HG03520 (cell line): ENCODE results near the gene POLR2E.

Experiments used
- ATAC-seq: cut with Tn5 transposase; IDR thresholded peaks from one replicate; pipeline ENCODE4 v1.9.1; 2021; ENCODE audit warnings: mild to moderate bottlenecking, moderate library complexity; ENCODE audit not compliant: unreplicated experiment

Gene POLR2E

DNA sequence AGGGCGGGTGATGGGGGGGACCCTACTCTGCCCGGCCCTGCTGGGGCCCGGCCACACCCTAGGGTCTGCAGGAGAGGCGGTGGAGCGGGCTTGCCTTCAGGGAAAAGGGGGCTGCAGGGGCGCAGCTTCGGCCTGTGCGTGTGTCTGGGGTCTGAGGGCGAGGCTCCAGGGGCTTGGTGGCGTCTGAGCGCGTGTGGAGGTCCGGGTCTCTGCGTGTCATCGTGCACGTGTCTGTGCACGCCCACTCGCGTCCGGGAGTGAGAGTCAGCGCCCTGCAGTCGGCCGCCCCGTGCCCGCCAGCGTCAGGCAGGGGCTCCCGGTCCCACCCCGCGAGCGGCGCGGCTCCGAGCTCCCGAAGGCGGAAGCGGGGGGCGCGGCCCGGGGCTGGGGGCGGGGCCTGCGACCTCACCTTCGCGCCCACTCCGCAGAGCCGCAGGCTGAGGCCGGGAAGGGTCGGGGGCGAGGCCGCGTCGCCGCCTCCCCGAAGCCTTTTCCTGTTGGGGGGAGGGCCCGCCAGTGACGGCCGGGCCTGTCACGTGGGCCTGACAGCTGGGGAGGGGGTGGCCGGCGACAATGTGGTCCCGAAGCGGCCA lies 28.3 kb downstream of the POLR2E start, which contains the start of gene ARHGAP45:
TSS of gene ARHGAP45 (plus strand) at position 420 of the 593 bp plus-strand sequence. CDS start 239 bp downstream, outside the sequence.
- ATAC-seq, result no peak

DNA sequence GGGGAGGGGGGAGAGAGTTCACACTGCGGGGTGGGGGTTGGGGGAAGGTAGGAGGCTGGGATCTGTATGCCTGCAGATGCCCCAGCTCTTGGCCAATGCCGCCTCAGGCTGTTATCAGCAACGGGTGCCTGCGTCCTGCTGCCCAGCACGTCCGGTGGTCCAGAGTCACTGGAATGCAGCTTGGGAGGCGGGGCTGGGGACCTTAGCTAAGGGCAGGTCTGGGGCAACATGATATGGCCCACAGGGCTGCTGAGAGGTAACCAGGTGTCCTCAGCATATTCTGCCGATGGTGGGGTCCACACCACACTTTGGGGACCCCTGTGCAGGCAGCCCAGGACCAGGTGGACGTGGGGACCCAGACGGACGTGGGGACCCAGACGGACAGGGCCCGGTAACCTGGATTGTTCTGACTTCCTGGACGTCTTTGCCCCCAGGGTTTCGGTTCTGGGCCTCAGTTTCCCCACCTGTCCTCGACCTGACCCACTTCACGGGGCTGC lies 28.9 kb downstream of the POLR2E start:
- no peak for ATAC-seq

DNA sequence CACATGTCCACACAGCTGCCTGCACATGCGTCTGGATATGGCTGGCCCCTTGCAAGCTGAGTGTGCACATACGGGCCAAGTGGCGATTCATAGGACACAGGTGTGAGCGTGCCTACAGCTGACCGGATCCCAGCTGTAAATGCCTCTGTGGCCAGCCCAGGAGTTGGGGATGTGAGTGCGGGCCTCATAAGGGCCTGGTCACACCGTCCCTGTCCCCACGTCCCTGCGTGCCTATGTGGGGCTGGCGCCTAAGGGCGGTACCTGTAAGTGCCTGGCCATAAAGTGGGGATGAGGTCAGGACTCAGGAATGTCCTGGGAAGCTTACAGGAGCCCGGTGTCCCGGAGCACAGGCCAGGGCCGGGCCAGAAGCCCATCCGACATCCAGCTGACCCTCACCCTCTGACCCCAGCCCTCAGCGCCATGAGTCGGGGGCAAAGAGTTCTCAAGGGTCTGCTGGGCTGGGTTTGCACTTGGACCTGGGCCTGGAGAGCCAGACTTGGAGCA lies 29.5 kb downstream of the POLR2E start:
- ATAC-seq, result no peak

DNA sequence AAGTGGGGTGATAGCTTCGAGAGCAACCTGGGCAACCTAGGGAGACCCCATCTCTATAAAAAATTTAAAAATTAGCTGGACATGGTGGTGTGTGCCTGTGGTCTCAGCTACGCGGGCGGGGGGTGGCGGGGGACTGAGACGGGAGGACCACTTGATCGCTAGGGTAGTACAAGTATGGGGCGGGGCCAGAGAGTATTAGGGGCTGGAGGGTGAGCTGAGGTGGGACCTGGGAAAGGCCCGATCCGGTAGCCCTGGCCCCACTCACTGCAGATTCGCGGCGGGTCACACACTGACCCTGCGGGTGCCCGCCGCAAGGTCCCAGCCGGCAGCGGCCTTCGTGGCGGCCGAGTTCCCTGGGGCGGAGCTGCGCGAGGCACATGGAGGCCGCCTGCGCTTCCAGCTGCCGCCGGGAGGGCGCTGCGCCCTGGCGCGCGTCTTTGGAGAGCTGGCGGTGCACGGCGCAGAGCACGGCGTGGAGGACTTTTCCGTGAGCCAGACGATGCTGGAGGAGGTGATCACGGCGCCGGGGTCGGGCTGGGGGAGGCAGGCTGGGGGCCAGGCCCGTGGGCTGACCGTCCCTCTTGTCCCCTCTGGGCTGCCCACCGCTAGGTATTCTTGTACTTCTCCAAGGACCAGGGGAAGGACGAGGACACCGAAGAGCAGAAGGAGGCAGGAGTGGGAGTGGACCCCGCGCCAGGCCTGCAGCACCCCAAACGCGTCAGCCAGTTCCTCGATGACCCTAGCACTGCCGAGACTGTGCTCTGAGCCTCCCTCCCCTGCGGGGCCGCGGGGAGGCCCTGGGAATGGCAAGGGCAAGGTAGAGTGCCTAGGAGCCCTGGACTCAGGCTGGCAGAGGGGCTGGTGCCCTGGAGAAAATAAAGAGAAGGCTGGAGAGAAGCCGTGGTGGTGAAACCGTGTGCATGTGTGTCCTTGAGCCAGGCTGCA lies 30.2 kb downstream of the POLR2E start:
- ATAC-seq, result no peak

DNA sequence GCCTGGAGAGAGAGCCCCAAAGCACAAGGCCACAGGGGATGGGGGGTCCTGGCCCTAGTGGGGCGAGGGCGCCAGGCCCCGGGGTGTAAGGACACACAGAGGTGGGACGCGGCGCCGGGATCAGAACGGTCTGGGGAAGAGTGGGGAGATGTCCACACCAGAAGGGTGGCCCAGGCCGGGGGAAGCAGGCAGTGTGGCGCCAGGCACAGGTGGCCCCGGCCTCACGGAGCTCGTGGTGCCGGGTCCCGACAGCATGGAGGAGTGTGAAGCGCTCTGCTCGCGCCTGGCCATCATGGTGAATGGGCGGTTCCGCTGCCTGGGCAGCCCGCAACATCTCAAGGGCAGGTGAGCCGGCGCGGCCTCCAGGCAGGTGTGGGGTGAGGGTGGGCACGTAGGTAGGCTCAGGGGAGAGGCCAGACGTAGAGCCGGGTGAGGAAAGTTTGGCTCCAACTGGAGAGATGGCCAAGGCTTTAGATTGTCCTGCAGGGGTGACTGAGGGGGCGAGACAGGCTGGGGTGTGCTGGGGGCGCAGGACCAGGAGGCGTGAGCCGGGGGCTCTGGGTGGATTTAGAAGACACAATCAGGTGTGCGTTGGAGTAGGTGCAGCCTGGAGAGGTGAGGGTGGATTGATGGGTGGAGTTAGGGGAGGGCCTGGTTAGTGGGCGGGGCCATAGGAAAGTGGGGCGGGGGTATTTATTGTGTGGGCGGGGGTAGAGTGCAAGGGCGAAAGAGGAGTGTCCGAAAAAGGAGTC lies 31.1 kb downstream of the POLR2E start:
- no peak for ATAC-seq

DNA sequence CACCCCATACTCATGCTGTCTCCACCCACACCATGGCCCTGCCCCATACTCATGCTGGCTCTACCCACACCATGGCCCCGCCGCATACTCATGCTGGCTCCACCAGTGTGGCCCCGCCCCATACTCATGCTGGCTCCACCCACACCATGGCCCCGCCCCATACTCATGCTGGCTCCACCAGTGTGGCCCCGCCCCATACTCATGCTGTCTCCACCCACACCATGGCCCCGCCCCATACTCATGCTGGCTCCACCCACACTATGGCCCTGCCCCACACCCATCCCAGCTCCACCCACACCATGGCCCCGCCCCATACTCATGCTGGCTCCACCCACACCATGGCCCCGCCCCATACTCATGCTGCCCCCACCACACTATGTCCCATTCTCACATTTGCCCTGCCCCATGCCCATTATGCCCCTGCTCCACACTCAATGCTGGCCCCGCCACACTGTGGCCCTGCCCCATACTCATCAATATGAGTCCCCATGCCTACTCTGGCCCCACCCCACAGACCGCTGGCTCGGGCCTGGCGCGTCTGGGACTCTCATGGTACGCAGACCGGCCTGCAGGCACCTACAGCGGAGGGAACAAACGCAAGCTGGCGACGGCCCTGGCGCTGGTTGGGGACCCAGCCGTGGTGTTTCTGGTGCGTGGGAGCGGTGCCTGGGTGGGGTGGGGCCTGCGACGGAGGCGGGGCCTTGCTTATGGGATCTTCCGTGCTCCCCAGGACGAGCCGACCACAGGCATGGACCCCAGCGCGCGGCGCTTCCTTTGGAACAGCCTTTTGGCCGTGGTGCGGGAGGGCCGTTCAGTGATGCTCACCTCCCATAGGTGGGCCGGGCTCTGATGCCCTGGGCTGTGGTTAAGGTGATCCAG lies 31.9 kb downstream of the POLR2E start:
- ATAC-seq, result no peak

DNA sequence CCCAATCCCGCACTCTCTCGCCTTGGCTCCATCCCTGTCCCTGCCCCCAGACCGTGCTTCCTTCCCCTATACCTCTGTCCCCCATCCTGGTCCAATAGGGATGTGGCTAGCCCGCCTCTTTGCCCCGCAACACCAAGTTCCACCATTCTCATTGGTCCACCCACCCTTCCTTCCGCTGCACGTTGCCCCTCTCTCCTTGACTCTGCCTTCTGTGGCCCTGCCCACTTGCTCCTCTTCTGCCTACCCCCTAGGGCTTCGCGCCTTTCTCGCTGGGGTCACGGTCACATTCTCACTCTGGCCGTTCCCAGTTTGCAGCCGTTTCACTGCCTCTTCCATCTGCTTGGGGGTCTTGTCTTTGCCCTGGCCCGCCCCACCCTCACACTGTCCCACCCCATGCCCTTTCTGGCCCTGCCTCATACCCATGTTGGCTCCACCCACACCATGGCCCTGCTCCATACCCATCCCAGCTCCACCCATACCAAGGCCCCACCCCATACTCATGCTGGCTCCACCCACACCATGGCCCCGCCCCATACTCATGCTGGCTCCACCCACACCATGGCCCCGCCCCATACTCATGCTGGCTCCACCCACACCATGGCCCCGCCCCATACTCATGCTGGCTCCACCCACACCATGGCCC lies 32.7 kb downstream of the POLR2E start:
- ATAC-seq, result no peak

DNA sequence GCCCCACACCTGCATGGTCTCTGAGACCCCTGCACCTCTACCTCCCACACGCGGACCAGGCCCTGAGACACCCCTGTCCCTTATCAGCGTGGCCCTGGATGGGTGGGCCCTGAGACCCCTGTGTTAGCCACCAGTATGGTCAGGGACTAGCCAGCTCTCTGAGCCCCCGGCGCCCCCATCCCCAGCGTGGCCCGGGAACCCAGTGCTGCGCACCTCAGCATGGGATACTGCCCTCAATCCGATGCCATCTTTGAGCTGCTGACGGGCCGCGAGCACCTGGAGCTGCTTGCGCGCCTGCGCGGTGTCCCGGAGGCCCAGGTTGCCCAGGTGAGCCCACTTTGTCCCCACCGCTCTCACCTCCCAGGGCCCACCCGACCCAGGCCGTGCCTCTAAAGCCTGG lies 33.2 kb downstream of the POLR2E start:
- no peak for ATAC-seq

DNA sequence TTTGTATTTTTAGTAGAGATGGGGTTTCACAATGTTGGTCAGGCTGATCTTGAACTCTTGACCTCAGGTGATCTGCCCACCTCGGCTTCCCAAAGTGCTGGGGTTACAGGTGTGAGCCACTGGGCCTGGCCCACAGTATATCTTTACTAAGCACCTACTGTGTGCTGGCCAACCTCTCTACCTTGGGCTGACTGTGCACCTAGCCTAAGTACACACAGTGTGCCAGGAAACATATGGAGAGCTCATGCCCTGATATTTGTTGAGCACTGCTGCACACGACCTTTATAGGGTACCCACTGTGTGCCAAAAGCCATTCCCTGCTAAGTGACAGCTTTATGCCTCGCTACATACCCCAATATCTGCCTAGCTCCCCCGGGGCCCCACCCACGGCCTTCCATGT lies 34.5 kb downstream of the POLR2E start:
- no peak for ATAC-seq

DNA sequence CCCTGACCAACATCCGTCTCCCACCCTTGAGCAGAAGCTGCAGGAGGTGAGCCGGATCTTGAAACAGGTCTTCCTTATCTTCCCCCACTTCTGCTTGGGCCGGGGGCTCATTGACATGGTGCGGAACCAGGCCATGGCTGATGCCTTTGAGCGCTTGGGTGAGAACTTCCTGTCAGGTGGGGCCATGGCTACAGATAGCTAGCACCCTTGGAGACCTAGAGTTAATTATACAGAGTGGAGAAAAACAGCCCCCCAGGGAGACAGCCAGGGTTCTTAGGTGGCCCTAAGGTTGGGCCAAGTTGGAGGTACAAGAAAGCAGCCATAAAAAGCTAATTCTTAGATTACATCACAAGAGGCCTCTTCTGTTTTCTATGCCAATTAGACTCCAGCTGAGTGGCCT lies 37.1 kb downstream of the POLR2E start:
- no peak for ATAC-seq

DNA sequence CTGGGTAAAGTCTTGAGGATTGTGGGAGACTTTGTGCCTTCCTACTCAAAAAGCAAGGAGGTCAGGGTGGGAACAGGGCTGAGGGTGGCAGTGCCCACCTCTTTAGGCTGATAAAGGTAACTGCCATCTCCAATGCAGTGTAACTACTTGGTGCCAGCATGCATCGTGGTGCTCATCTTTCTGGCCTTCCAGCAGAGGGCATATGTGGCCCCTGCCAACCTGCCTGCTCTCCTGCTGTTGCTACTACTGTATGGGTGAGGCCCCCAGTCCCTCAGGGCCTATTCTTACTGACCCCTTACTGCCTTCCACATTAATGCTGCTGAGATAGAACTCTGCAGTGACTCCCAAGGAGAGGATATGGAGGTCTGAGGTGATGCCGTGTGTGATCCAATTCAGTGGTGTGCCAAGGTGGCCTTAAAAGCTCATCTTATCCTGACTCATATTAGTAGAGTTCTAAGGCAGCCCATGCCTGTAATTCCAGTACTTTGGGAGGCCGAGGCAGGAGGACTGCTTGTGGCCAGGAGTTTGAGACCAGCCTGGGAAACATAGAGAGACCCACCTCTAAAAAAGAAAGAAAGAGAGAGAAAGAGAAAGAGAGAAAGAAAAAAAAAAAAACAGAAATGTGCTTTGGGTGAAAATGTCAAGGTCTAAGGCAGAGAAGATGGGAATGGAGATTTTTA lies 37.9 kb downstream of the POLR2E start:
- ATAC-seq, result no peak

DNA sequence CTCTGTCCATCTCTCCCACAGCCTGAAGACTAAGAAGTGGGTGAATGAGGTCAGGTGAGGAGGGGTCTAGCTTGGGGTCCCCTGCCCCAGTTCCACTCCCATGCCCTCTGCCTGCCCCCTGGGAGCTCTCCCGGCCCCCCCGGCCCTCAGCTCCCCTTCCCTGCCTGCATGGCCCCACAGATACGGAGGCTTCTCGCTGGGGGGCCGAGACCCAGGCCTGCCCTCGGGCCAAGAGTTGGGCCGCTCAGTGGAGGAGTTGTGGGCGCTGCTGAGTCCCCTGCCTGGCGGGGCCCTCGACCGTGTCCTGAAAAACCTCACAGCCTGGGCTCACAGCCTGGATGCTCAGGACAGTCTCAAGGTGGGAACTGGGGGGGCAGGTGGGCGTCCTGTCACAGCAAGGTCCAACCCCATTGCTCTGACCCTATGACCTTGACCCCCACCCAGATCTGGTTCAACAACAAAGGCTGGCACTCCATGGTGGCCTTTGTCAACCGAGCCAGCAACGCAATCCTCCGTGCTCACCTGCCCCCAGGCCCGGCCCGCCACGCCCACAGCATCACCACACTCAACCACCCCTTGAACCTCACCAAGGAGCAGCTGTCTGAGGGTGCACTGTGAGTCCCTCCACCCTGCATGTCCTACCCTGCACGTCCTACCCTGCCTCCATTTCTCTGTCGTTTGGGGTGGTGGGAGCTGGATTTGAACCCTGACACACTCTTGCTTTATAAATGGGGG lies 39.1 kb downstream of the POLR2E start:
- no peak for ATAC-seq

DNA sequence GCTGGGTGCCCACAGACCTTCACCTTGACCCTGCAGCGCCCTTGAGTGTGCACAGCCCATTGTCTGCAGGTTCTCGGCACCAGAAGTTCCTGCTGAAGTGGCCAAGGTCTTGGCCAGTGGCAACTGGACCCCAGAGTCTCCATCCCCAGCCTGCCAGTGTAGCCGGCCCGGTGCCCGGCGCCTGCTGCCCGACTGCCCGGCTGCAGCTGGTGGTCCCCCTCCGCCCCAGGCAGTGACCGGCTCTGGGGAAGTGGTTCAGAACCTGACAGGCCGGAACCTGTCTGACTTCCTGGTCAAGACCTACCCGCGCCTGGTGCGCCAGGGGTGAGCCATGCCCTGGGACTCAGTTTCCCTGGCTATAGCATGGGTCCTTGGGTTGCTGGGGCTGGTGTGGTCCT lies 40.1 kb downstream of the POLR2E start:
- no peak for ATAC-seq

DNA sequence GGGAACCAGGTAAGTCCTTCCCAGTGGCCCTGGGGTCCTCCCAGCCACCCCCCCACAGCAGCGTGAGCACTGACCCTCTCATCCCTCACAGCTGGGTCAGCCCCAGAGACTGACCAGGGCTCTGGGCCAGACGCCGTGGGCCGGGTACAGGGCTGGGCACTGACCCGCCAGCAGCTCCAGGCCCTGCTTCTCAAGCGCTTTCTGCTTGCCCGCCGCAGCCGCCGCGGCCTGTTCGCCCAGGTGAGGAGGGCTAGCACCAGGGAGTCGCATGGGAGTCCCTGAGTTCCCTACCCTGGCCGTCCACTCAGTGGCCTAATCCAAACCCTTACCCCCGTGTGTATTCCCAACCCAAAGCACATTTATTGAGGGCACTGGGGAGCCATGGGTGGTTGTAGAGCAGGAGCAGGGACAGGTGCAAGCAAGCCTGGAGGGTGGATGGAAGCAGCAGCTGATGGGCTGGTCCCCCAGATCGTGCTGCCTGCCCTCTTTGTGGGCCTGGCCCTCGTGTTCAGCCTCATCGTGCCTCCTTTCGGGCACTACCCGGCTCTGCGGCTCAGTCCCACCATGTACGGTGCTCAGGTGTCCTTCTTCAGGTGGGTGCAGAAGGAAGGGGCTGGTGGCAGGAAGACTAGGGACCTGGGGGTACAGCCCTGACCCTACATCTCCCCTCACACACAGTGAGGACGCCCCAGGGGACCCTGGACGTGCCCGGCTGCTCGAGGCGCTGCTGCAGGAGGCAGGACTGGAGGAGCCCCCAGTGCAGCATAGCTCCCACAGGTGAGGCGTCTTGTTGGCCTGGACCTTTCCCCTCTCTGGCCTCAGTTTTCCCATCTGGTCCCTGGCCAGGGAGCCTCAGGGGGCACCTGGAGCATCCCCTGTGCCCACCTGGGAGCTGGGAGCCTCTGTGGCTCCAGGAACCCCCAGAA lies 40.8 kb downstream of the POLR2E start:
- ATAC-seq, result no peak

DNA sequence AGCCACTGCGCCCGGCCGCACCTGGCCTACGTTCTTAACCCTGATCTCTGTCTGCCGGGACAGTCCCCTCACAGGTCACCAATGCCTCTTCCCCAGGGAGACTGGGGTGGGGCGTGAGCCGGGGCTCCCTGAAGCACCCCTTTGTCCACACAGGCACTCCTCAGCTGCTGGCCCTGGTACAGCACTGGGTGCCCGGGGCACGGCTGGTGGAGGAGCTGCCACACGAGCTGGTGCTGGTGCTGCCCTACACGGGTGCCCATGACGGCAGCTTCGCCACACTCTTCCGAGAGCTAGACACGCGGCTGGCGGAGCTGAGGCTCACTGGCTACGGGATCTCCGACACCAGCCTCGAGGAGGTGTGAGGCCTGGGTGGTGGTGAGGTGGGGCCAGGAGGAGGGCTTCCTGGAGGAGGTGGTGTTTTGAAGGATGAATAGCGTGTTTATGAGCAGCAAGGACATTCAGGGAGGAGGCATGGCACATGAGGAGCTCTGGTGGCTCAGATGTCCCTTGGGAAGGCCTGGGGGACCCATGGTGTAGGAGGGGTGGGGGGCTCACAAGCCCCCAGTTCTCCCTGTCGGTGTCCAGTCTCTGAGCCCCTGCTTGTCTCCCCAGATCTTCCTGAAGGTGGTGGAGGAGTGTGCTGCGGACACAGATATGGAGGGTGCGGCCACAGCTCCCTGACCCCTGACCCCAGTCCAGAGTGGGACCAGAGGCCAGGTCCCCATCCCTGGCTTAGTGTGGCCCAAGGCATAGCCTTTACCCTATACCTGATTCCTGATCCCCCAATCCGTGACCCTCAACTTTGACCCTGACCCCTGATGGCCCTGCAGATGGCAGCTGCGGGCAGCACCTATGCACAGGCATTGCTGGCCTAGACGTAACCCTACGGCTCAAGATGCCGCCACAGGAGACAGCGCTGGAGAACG lies 41.7 kb downstream of the POLR2E start:
- no peak for ATAC-seq

DNA sequence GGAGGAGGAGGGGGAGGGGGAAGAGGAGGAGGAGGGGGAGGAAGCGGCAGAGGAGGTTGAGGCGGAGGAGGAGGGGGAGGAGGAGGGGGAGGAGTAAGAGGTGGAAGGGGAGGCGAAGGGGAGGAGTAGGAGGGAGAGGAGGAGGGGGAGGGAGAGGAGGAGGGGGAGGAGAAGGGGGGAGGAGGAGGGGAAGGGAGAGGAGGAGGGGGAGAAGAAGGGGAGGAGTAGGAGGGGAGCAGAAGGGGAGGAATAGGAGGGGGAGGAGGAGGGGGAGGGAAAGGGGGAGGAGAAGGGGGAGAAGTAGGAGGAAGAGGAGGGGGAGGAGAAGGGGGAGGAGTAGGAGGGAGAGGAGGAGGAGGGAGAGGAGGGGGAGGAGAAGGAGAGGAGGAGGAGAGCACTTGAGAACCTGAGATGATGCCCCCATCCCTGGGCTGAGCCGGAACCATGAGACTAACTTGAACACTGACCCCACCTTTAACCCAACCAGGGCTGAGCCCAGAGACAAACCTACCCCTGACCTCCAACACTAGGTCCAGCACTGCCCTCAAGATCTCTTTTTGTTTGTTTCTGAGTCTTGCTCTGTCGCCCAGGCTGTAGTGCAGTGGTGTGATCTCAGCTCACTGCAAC lies 42.7 kb downstream of the POLR2E start:
- no peak for ATAC-seq
